Tibial artery (tissue), 4 donors: ENCODE results near the gene PRKAR2B.
"Not testable (repeated sequence)": the region's sequence is repeated elsewhere in the genome, so short reads cannot be mapped to it uniquely, and the experiment has no call there.

Source experiments
- DNase-seq, 2 donors: peaks; one replicate each; pipeline ENCODE4 v3.0.0-alpha.2; 2019
- H3K27ac ChIP-seq, 2 donors: fragments of 200-600 bp; sonication (generic) in 1 of 2; 1 replicate in 1 of 2; 2 replicates in 1 of 2; pipeline ENCODE4 v1.5.1; 2018 to 2019; ENCODE audit warnings: mild to moderate bottlenecking in 1 of 2
- H3K27me3 ChIP-seq, 2 donors: fragments of 200-600 bp; sonication (generic) in 1 of 2; one replicate each; pipeline versions ENCODE4 v1.5.1 to v1.6.0; 2016 to 2019
- H3K36me3 ChIP-seq, 3 donors: fragments of 200-600 bp; sonication (generic) in 2 of 3; one replicate each; pipeline ENCODE4 v1.5.1; 2016 to 2019; ENCODE audit warnings: mild to moderate bottlenecking in 2 of 3
- H3K4me1 ChIP-seq, 4 donors: fragments of 200-600 bp; sonication (generic) in 2 of 4; 1 replicate in 3 of 4; 2 replicates in 1 of 4; pipeline ENCODE4 v1.5.1; 2016 to 2019
- H3K4me3 ChIP-seq, 2 donors: fragments of 200-600 bp; sonication (generic) in 1 of 2; 1 replicate in 1 of 2; 2 replicates in 1 of 2; pipeline ENCODE4 v1.5.1; 2018 to 2019; ENCODE audit warnings: mild to moderate bottlenecking in 2 of 2
- H3K9me3 ChIP-seq, 3 donors: fragments of 200-600 bp; sonication (generic) in 1 of 3; one replicate each; pipeline ENCODE4 v1.5.1; 2016 to 2019
- CTCF ChIP-seq, 2 experiments: fragments of 200-600 bp in 1 of 2; fragments of 450-650 bp in 1 of 2; IDR thresholded peaks; one replicate each; pipeline ENCODE4 v1.5.1; 2017 to 2019; ENCODE audit warnings: antibody characterized with exemption in 2 of 2, mild to moderate bottlenecking in 1 of 2, moderate library complexity in 1 of 2
- intact Hi-C: fragments of 100-400 bp; cut with DNase I; formaldehyde crosslinking; loops from one replicate; pipeline ENCODE4 v1.15.0; 2023; ENCODE audit warnings: low total_unique reads

PRKAR2B gene

GRCh38 chr7:107041097-107041496 lies 3.4 kb upstream of the PRKAR2B start:
- no peaks in the 10 kb centered on the region for H3K36me3 ChIP-seq
- no peaks in the 10 kb centered on the region for H3K27me3 ChIP-seq
- no peak for TF ChIP-seq CTCF (IDR thresholded peaks at IDR 0.05)
- intact Hi-C loops: loop anchor here (10.0 kb wide), 1 partner anchor 104 kb away; no protein-coding TSS in a partner anchor
- H3K9me3 ChIP-seq: peaks cover 0 to 6% (median 0%) of the 10 kb centered on the region in 3 donors
- H3K27ac ChIP-seq: no peak overlapping the region
- peaks cover 0 to 12% (median 12%) of the 10 kb centered on the region in 4 donors for H3K4me1 ChIP-seq
- DNase-seq: no peak
- no peak overlapping the region for H3K4me3 ChIP-seq

GRCh38 chr7:107041764-107042163 lies 2.7 kb upstream of the PRKAR2B start:
- not testable (repeated sequence) for H3K27ac ChIP-seq, H3K27me3 ChIP-seq, DNase-seq, H3K4me3 ChIP-seq, H3K36me3 ChIP-seq, H3K9me3 ChIP-seq
- peaks cover 0 to 14% (median 14%) of the 10 kb centered on the region in 4 donors for H3K4me1 ChIP-seq
- intact Hi-C loops: loop anchor here (10.0 kb wide), 1 partner anchor 103 kb away; no protein-coding TSS in a partner anchor

GRCh38 chr7:107042326-107042910 lies 2.1 kb upstream of the PRKAR2B start:
- H3K9me3 ChIP-seq, H3K4me3 ChIP-seq, H3K36me3 ChIP-seq, DNase-seq, H3K27me3 ChIP-seq, H3K27ac ChIP-seq: not testable (repeated sequence)
- H3K4me1 ChIP-seq: peaks cover 0 to 14% (median 14%) of the 10 kb centered on the region in 4 donors
- intact Hi-C loops: loop anchor here (10.0 kb wide), 1 partner anchor 102 kb away; no protein-coding TSS in a partner anchor

- Histone ChIP-seq H3K36me3 (no peaks in the 10 kb centered on the region), H3K4me3 (peak overlapping the region in 1 of 2 donors; percentile 68), H3K4me1 (peaks cover 0 to 14% (median 14%) of the 10 kb centered on the region in 4 donors), H3K27me3 (no peaks in the 10 kb centered on the region), H3K27ac (peak overlapping the region; percentile 72 to 78), H3K9me3 (peaks cover 0 to 6% (median 0%) of the 10 kb centered on the region in 3 donors)
- intact Hi-C loops: loop anchor here (10.0 kb wide), 1 partner anchor 101 kb away; no protein-coding TSS in a partner anchor
- TF ChIP-seq CTCF (IDR thresholded peaks at IDR 0.05): no peak
- DNase-seq: no peak
Measured at GRCh38 chr7:107043491-107043890, 1.0 kb upstream of the PRKAR2B start.

GRCh38 chr7:107043921-107044346 lies 571 bp upstream of the PRKAR2B start:
- intact Hi-C loops: loop anchor here (10.0 kb wide), 1 partner anchor 101 kb away; no protein-coding TSS in a partner anchor

GRCh38 chr7:107045195-107045960 lies 873 bp downstream of the PRKAR2B start:
- Histone ChIP-seq H3K27me3 (no peaks in the 10 kb centered on the region), H3K36me3 (no peaks in the 10 kb centered on the region), H3K9me3 (peaks cover 0 to 6% (median 0%) of the 10 kb centered on the region in 3 donors), H3K27ac (peak overlapping the region; percentile 31 to 48), H3K4me3 (peak overlapping the region; percentile 68 to 81), H3K4me1 (peaks cover 0 to 14% (median 14%) of the 10 kb centered on the region in 4 donors)
- intact Hi-C loops: loop anchor here (10.0 kb wide), 1 partner anchor 99 kb away; no protein-coding TSS in a partner anchor
- no peak for TF ChIP-seq CTCF (IDR thresholded peaks at IDR 0.05)
- no peak for DNase-seq

More at GRCh38 chr7:107043921-107044346, 571 bp upstream of the PRKAR2B start:
- no peak for DNase-seq
- TF ChIP-seq CTCF (IDR thresholded peaks at IDR 0.05): no peak
- Histone ChIP-seq H3K4me1 (peaks cover 0 to 14% (median 14%) of the 10 kb centered on the region in 4 donors), H3K27ac (peak overlapping the region; percentile 72 to 78), H3K36me3 (no peaks in the 10 kb centered on the region), H3K4me3 (peak overlapping the region; percentile 68 to 81), H3K9me3 (peaks cover 0 to 6% (median 0%) of the 10 kb centered on the region in 3 donors), H3K27me3 (no peaks in the 10 kb centered on the region)
